ENCODE data around the gene TRIM32. TPM values are rescaled to one million over a fixed set of nuclear protein-coding genes. Genes with fewer than 3 reads are reported as not detected.

Gene TRIM32
- total and polyA plus RNA-seq, 2 of the 13 experiments (the other 11 are each of a cell fraction or from before 2014, with no cell fraction given), result 6.5 to 7.7 TPM

GRCh38 chr9:116639251-116639741 is 47.8 kb upstream of the TRIM32 start:
- H2AFZ ChIP-seq (ENCODE audit: low read length), result no peak overlapping the region
- no peaks in the 10 kb centered on the region; a peak in 1 of 5 replicates for H3K36me3 ChIP-seq (replicated peaks in 1 of 2; ENCODE audit: control insufficient read depth in 1 of 2, insufficient read depth in 2 of 2, low read length in 2 of 2)
- no peak overlapping the region for H3K4me3 ChIP-seq (replicated peaks in 1 of 3; ENCODE audit: insufficient read depth in 1 of 3, low read depth in 2 of 3, low read length in 3 of 3)
- H3K27ac ChIP-seq (ENCODE audit: extremely low read length, insufficient read depth, low read length), result no peak overlapping the region
- H4K20me1 ChIP-seq (ENCODE audit: insufficient read depth, low read length), result no peaks in the 10 kb centered on the region
- no peaks in the 10 kb centered on the region for H3K4me1 ChIP-seq (ENCODE audit: insufficient read depth, low read length)
- ChIA-PET CTCF (ENCODE audit: low intra/inter-chr PET ratio, low total read pairs) (no interaction called here), POLR2A (no interaction called here)
- no peaks in the 10 kb centered on the region for H3K9me3 ChIP-seq (ENCODE audit: low read length)
- H3K27me3 ChIP-seq (ENCODE audit: control insufficient read depth in 1 of 2, insufficient read depth in 2 of 2, low read length in 2 of 2), result no peaks in the 10 kb centered on the region
- in situ Hi-C loops (cut with HindIII; ENCODE audit: extremely low pct_ligation_motif_present, low pct_unique_long_range_greater_than_20kb) (no loop called here), intact Hi-C loops (cut with micrococcal nuclease; ENCODE audit: unreplicated experiment) (no loop called here)
- no peaks in the 10 kb centered on the region for H3K79me2 ChIP-seq (ENCODE audit: insufficient read depth, low read length)
- no peak for DNase-seq (ENCODE audit: low spot score)
- no peak overlapping the region for H3K4me2 ChIP-seq (ENCODE audit: low read depth, low read length)
- TF ChIP-seq RBM22 (optimal IDR thresholded peaks at IDR 0.05; ENCODE audit: low read length) (no peak), ZBTB20 (CRISPR knock-in tag; IDR thresholded peaks at IDR 0.05; ENCODE audit: borderline replicate concordance, low read depth) (no peak), ZNF253 (CRISPR knock-in tag; IDR thresholded peaks at IDR 0.05; ENCODE audit: borderline replicate concordance) (no peak), CENPBD1 (CRISPR knock-in tag; IDR thresholded peaks at IDR 0.05; ENCODE audit: borderline replicate concordance, low read depth) (no peak), PHF8 (CRISPR knock-in tag; IDR thresholded peaks at IDR 0.05) (no peak), ONECUT2 (CRISPR knock-in tag; IDR thresholded peaks at IDR 0.05) (no peak), MEIS1 (CRISPR knock-in tag; IDR thresholded peaks at IDR 0.05; ENCODE audit: borderline replicate concordance) (no peak), HES4 (CRISPR knock-in tag; IDR thresholded peaks at IDR 0.05; ENCODE audit: borderline replicate concordance) (no peak), CREBL2 (CRISPR knock-in tag; IDR thresholded peaks at IDR 0.05; ENCODE audit: borderline replicate concordance) (no peak), NR0B2 (CRISPR knock-in tag; IDR thresholded peaks at IDR 0.05) (no peak), CHCHD3 (CRISPR knock-in tag; IDR thresholded peaks at IDR 0.05) (no peak), ZNF550 (CRISPR knock-in tag; IDR thresholded peaks at IDR 0.05; ENCODE audit: borderline replicate concordance) (no peak), ZC3H13 (CRISPR knock-in tag; IDR thresholded peaks at IDR 0.05) (no peak), SETDB1 (CRISPR knock-in tag; IDR thresholded peaks at IDR 0.05; ENCODE audit: borderline replicate concordance) (no peak), TEF (CRISPR knock-in tag; IDR thresholded peaks at IDR 0.05) (no peak), ZNF563 (CRISPR knock-in tag; IDR thresholded peaks at IDR 0.05) (no peak), ZNF710 (CRISPR knock-in tag; IDR thresholded peaks at IDR 0.05; ENCODE audit: borderline replicate concordance) (no peak), ZNF780A (CRISPR knock-in tag; IDR thresholded peaks at IDR 0.05) (no peak)
- FAIRE-seq, result no peak
- no peak for ATAC-seq
- no peak overlapping the region for H3K9ac ChIP-seq (ENCODE audit: insufficient read depth, low read depth, low read length)
- no TSS peak for BruUV-seq (replicated peaks)
